Neural cell (in vitro differentiated cells): ENCODE results near the gene C10orf90. TPM values are rescaled to one million over a fixed set of nuclear protein-coding genes. Genes with fewer than 3 reads are reported as not detected.

ENCODE experiments used
- H2AFZ ChIP-seq: fragments of 200-600, 300-800 bp; sonication (generic), shearing (Covaris generic); 2 replicates; pipeline ENCODE4 v1.6.0; 2014; ENCODE audit warnings: low read depth, mild to moderate bottlenecking, antibody characterized with exemption, low read length, moderate library complexity
- H3F3A ChIP-seq: fragments of 200-600 bp; shearing (Covaris generic); 2 replicates; pipeline ENCODE4 v1.6.1; 2016; ENCODE audit warnings: mild to moderate bottlenecking, moderate library complexity, mixed read lengths, antibody characterized with exemption, low read length; ENCODE audit not compliant: insufficient read depth, poor library complexity, severe bottlenecking
- H3K27ac ChIP-seq: fragments of 200-600, 300-800 bp; sonication (generic), shearing (Covaris generic); 2 replicates; pipeline ENCODE4 v1.5.1; 2014; ENCODE audit warnings: mild to moderate bottlenecking, low read length, moderate library complexity
- H3K27me3 ChIP-seq: fragments of 300-800, 200-600 bp; sonication (generic), shearing (Covaris generic); 2 replicates; pipeline ENCODE4 v1.6.0; 2014; ENCODE audit warnings: mild to moderate bottlenecking, low read depth, low read length, moderate library complexity; ENCODE audit not compliant: insufficient read depth
- H3K36me3 ChIP-seq: fragments of 300-800, 200-600 bp; sonication (generic), shearing (Covaris generic); 2 replicates; pipeline ENCODE4 v1.5.1; 2014; ENCODE audit warnings: mild to moderate bottlenecking, antibody characterized with exemption, low read length, moderate library complexity; ENCODE audit not compliant: insufficient read depth
- H3K4me2 ChIP-seq: fragments of 300-800, 200-600 bp; sonication (generic), shearing (Covaris generic); 2 replicates; pipeline ENCODE4 v1.6.0; 2014; ENCODE audit warnings: mild to moderate bottlenecking, low read length
- H3K4me3 ChIP-seq: fragments of 300-800, 200-600 bp; sonication (generic), shearing (Covaris generic); 2 replicates; pipeline ENCODE4 v1.5.1; 2014; ENCODE audit warnings: mild to moderate bottlenecking, low read length, moderate library complexity
- H3K79me2 ChIP-seq: fragments of 200-600 bp; shearing (Covaris generic); replicated peaks from 2 replicates; pipeline ENCODE4 v1.6.0; 2014; ENCODE audit warnings: mild to moderate bottlenecking, low read length, moderate library complexity; ENCODE audit not compliant: insufficient read depth
- H3K9ac ChIP-seq: fragments of 300-800, 200-600 bp; sonication (generic), shearing (Covaris generic); 2 replicates; pipeline ENCODE4 v1.6.1; 2016; ENCODE audit warnings: mild to moderate bottlenecking, low read length, mixed read lengths
- H3K9me2 ChIP-seq: fragments of 200-600 bp; shearing (Covaris generic); 2 replicates; pipeline ENCODE4 v1.6.1; 2016; ENCODE audit warnings: mild to moderate bottlenecking, low read length, mixed read lengths; ENCODE audit not compliant: insufficient read depth
- H3K9me3 ChIP-seq: fragments of 200-600, 300-800 bp; sonication (generic), shearing (Covaris generic); 2 replicates; pipeline ENCODE4 v1.6.1; 2016; ENCODE audit warnings: mild to moderate bottlenecking, mixed run types, low read length, moderate library complexity, mixed read lengths
- H4K20me1 ChIP-seq: fragments of 200-600 bp; shearing (Covaris generic); 2 replicates; pipeline ENCODE4 v1.6.1; 2016; ENCODE audit warnings: mild to moderate bottlenecking, mixed run types; ENCODE audit not compliant: insufficient read depth
- CTCF ChIP-seq: fragments of 450-650 bp; IDR thresholded peaks from 2 replicates; pipeline ENCODE4 v1.5.1; 2014; ENCODE audit warnings: antibody characterized with exemption, mild to moderate bottlenecking, moderate library complexity; ENCODE audit not compliant: poor library complexity, severe bottlenecking
- EP300 ChIP-seq: fragments of 450-650 bp; conservative IDR thresholded peaks from 2 replicates; pipeline ENCODE4 v1.6.1; 2014; ENCODE audit warnings: antibody characterized with exemption, mild to moderate bottlenecking, moderate library complexity; ENCODE audit not compliant: poor library complexity, severe bottlenecking
- EZH2 ChIP-seq: fragments of 200-600, 300-800 bp; shearing (Covaris generic), sonication (generic); IDR thresholded peaks from 2 replicates; pipeline ENCODE4 v1.6.1; 2014; ENCODE audit warnings: antibody characterized with exemption, low read length, borderline replicate concordance, mild to moderate bottlenecking; ENCODE audit not compliant: insufficient read depth, poor library complexity, severe bottlenecking
- MXI1 ChIP-seq: fragments of 450-650 bp; conservative IDR thresholded peaks from 2 replicates; pipeline ENCODE4 v1.6.1; 2014; ENCODE audit warnings: antibody characterized with exemption, mild to moderate bottlenecking; ENCODE audit not compliant: poor library complexity, severe bottlenecking
- POLR2AphosphoS5 ChIP-seq: IDR thresholded peaks from 2 replicates; pipeline ENCODE4 v1.6.1; 2012
- RAD21 ChIP-seq: fragments of 450-650 bp; conservative IDR thresholded peaks from 2 replicates; pipeline ENCODE4 v1.6.1; 2014; ENCODE audit warnings: antibody characterized with exemption, mild to moderate bottlenecking, moderate library complexity
- REST ChIP-seq: IDR thresholded peaks from 2 replicates; pipeline ENCODE4 v1.6.1; 2012; ENCODE audit warnings: borderline replicate concordance
- SMC3 ChIP-seq: fragments of 450-650 bp; conservative IDR thresholded peaks from 2 replicates; pipeline ENCODE4 v1.6.1; 2014; ENCODE audit warnings: antibody characterized with exemption, mild to moderate bottlenecking, moderate library complexity; ENCODE audit not compliant: poor library complexity
- TAF1 ChIP-seq: IDR thresholded peaks from 2 replicates; pipeline ENCODE4 v1.6.1; 2012; ENCODE audit warnings: low read depth
- polyA plus RNA-seq: library from polyadenylated mRNA; depleted of rRNA; stranded (reverse); fragments of >200 nt; gene quantifications from 2 replicates; pipeline ENCODE4 v1.2.3, GENCODE V29; 2014

The C10orf90 gene
- polyA plus RNA-seq, 1 donor from 2014 or later: not detected

DNA sequence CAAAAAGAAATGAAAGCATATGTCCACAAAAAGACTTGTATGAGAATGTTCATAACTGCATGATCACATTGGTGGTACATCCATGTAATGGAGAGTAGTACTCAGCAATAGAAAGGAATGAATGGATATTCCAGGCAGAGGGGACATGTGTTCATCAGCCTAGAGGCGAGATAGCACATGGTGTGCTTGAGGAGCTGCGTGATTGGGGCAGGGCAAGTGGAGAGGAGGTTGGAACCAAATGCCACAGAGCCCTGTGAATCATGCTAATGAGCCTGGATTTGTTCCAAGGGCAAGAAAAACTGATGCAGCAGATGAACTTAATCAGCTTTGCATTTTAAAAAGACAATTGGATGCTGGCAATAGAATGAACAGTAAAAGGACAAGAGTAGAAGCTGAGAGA, 73.3 kb downstream of the C10orf90 start:
- H3K27me3 ChIP-seq: no peaks in the 10 kb centered on the region
- no peaks in the 10 kb centered on the region for H3K9me2 ChIP-seq
- H3K36me3 ChIP-seq: no peaks in the 10 kb centered on the region
- no peak overlapping the region for H3K4me3 ChIP-seq
- no peak overlapping the region for H3K4me2 ChIP-seq
- H4K20me1 ChIP-seq: no peaks in the 10 kb centered on the region
- no peak overlapping the region for H2AFZ ChIP-seq
- no peaks in the 10 kb centered on the region for H3K9me3 ChIP-seq
- H3K27ac ChIP-seq: no peak overlapping the region
- H3F3A ChIP-seq: no peaks in the 10 kb centered on the region
- no peak for TF ChIP-seq EZH2
- TF ChIP-seq POLR2AphosphoS5: no peak
- no peak for TF ChIP-seq RAD21
- no peak for TF ChIP-seq TAF1
- H3K9ac ChIP-seq: no peak overlapping the region
- H3K79me2 ChIP-seq: no peaks in the 10 kb centered on the region

- Histone ChIP-seq H3K79me2 (no peaks in the 10 kb centered on the region), H3K4me2 (no peak overlapping the region), H3K9ac (no peak overlapping the region), H2AFZ (no peak overlapping the region), H3K27ac (no peak overlapping the region), H3F3A (no peaks in the 10 kb centered on the region), H3K27me3 (no peaks in the 10 kb centered on the region), H4K20me1 (no peaks in the 10 kb centered on the region), H3K36me3 (no peaks in the 10 kb centered on the region), H3K4me3 (no peak overlapping the region), H3K9me3 (no peaks in the 10 kb centered on the region), H3K9me2 (no peaks in the 10 kb centered on the region)
- TF ChIP-seq TAF1 (no peak), MXI1 (no peak), SMC3 (no peak), RAD21 (no peak), CTCF (no peak), EP300 (no peak), POLR2AphosphoS5 (no peak), EZH2 (no peak), REST (no peak)
Measured at GRCh38 chr10:126596472-126597016, 73.9 kb downstream of the C10orf90 start.

DNA sequence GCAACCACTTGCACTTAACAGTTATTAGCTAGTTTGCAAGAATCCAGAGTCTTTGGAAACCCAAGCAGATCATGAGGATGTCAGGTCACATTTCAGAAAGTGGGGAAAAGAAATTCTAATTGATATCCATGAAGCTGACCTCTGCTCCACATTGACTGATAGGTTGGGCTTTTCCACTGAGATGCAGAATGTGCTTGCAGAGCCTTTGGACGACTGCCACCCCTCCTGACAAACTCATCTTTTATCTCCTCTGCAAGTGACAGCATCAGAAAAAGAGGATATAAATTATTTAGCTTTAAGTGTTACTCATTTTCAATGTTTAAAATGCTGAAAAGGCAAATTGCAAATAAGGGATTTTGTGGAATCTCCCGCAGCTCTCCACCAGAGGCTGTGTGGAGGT, 75.3 kb downstream of the C10orf90 start:
- Histone ChIP-seq H3K27me3 (no peaks in the 10 kb centered on the region), H3K79me2 (no peaks in the 10 kb centered on the region), H3K4me3 (no peak overlapping the region), H3K9ac (no peak overlapping the region), H4K20me1 (no peaks in the 10 kb centered on the region), H3K4me2 (no peak overlapping the region), H2AFZ (no peak overlapping the region), H3K9me3 (no peaks in the 10 kb centered on the region), H3K27ac (no peak overlapping the region), H3K9me2 (no peaks in the 10 kb centered on the region), H3K36me3 (no peaks in the 10 kb centered on the region), H3F3A (no peaks in the 10 kb centered on the region)
- no peak for TF ChIP-seq RAD21
- TF ChIP-seq CTCF: no peak
- TF ChIP-seq TAF1: no peak
- TF ChIP-seq POLR2AphosphoS5: no peak
- TF ChIP-seq EZH2: no peak
- TF ChIP-seq SMC3: no peak
